H1 (cell line): ENCODE results near the gene MMP24OS. TPM values are rescaled to one million over a fixed set of nuclear protein-coding genes. Genes with fewer than 3 reads are reported as not detected.
"Not testable (repeated sequence)": the region's sequence is repeated elsewhere in the genome, so short reads cannot be mapped to it uniquely, and the experiment has no call there.

Experiments
- CTCF ChIA-PET: fragments of 300-600 bp; sonication (Branson Sonifier 250); formaldehyde crosslinking; loops from one replicate; lab custom pipeline; 2021; ENCODE audit not compliant: partially characterized antibody; lab: Charles Lee
- POLR2A ChIA-PET: fragments of 300-600 bp; sonication (Branson Sonifier 250); formaldehyde crosslinking; loops from one replicate; lab custom pipeline; 2021; ENCODE audit warnings: inconsistent platforms; ENCODE audit not compliant: partially characterized antibody; lab: Charles Lee
- DNase-seq, 2 experiments: peaks; one replicate each; pipeline versions ENCODE4 v3.0.0 to v3.0.0-alpha.2; 2010 to 2022; ENCODE audit warnings: low spot score in 2 of 2, low read depth in 1 of 2, mixed read lengths in 1 of 2
- FAIRE-seq: peaks from 2 replicates; lab custom pipeline; 2011; peaks lifted over from hg19 to GRCh38; lab: Jason Lieb, UNC
- H2AFZ ChIP-seq: 2 replicates; pipeline ENCODE4 v1.8.1; 2012; ENCODE audit warnings: low read length, inconsistent platforms
- H2AK5ac ChIP-seq: 2 replicates; pipeline ENCODE4 v1.6.1; 2013; ENCODE audit warnings: low read depth, low read length
- H2BK120ac ChIP-seq: replicated peaks from 2 replicates; pipeline ENCODE3; 2013; ENCODE audit warnings: low read depth, low read length, inconsistent platforms
- H2BK12ac ChIP-seq: 2 replicates; pipeline ENCODE4 v1.6.1; 2013; ENCODE audit warnings: low read depth, low read length
- H2BK15ac ChIP-seq: 2 replicates; pipeline ENCODE4 v1.6.1; 2013; ENCODE audit warnings: low read length
- H2BK20ac ChIP-seq: 2 replicates; pipeline ENCODE4 v1.6.1; 2013; ENCODE audit warnings: low read length
- H2BK5ac ChIP-seq: 2 replicates; pipeline ENCODE4 v1.6.1; 2013; ENCODE audit warnings: low read depth, low read length
- H3K14ac ChIP-seq: 2 replicates; pipeline ENCODE4 v1.6.1; 2013; ENCODE audit warnings: inconsistent platforms; ENCODE audit not compliant: insufficient read length
- H3K18ac ChIP-seq: 2 replicates; pipeline ENCODE4 v1.6.1; 2013; ENCODE audit warnings: low read length; ENCODE audit errors: extremely low read depth
- H3K23ac ChIP-seq: 2 replicates; pipeline ENCODE4 v1.6.1; 2013; ENCODE audit warnings: inconsistent platforms; ENCODE audit not compliant: insufficient read length
- H3K23me2 ChIP-seq: 2 replicates; pipeline ENCODE4 v1.6.1; 2013; ENCODE audit warnings: low read depth, low read length
- H3K27ac ChIP-seq: 2 replicates; pipeline ENCODE4 v1.6.1; 2011; ENCODE audit warnings: low read depth, low read length, inconsistent platforms
- H3K27me3 ChIP-seq, 4 experiments: replicated peaks in 1 of 4; 1 replicate in 1 of 4; 2 replicates in 3 of 4; pipeline versions ENCODE4 v1.6.1 to v1.8.1; 2011 to 2013; ENCODE audit warnings: low read length in 3 of 4, mild to moderate bottlenecking in 3 of 4, inconsistent platforms in 2 of 4, mixed read lengths in 2 of 4, moderate library complexity in 1 of 4; ENCODE audit not compliant: control insufficient read depth in 3 of 4, insufficient read depth in 3 of 4; ENCODE audit errors: extremely low read depth in 1 of 4
- H3K36me3 ChIP-seq, 4 experiments: 2 replicates each; pipeline versions ENCODE4 v1.6.1 to v1.8.1; 2011 to 2013; ENCODE audit warnings: mild to moderate bottlenecking in 4 of 4, low read length in 3 of 4, moderate library complexity in 2 of 4, control low read depth in 1 of 4, inconsistent platforms in 1 of 4; ENCODE audit not compliant: insufficient read depth in 4 of 4, control insufficient read depth in 2 of 4
- H3K4ac ChIP-seq: replicated peaks from 2 replicates; pipeline ENCODE3; 2013; ENCODE audit warnings: low read length, low read depth, mixed read lengths, inconsistent platforms; ENCODE audit not compliant: insufficient read length
- H3K4me1 ChIP-seq, 4 experiments: replicated peaks in 1 of 4; 1 replicate in 1 of 4; 2 replicates in 3 of 4; pipeline versions ENCODE4 v1.6.1 to v1.8.1; 2011 to 2013; ENCODE audit warnings: low read length in 3 of 4, inconsistent platforms in 2 of 4, mixed read lengths in 1 of 4; ENCODE audit not compliant: insufficient read depth in 4 of 4, control insufficient read depth in 3 of 4
- H3K4me2 ChIP-seq, 2 experiments: 2 replicates each; pipeline versions ENCODE4 v1.6.1 to v1.8.1; 2011 to 2013; ENCODE audit warnings: low read depth in 2 of 2, low read length in 2 of 2, control low read depth in 1 of 2, inconsistent platforms in 1 of 2, mild to moderate bottlenecking in 1 of 2; ENCODE audit not compliant: insufficient read depth in 1 of 2
- H3K4me3 ChIP-seq, 4 experiments: fragments of 200-600, 300-600 bp in 1 of 4; sonication (generic), shearing (Covaris generic), sonication (Bioruptor Twin) in 1 of 4; 2 replicates each; pipeline versions ENCODE4 v1.5.1 to v1.8.1; 2011 to 2016; ENCODE audit warnings: low read length in 4 of 4, low read depth in 3 of 4, control low read depth in 2 of 4, inconsistent platforms in 2 of 4, mild to moderate bottlenecking in 2 of 4, mixed read lengths in 1 of 4, moderate library complexity in 1 of 4; ENCODE audit not compliant: insufficient read depth in 2 of 4; ENCODE audit errors: extremely low read depth in 1 of 4
- H3K56ac ChIP-seq: replicated peaks from 2 replicates; pipeline ENCODE3; 2013; ENCODE audit warnings: low read depth, mild to moderate bottlenecking, mixed read lengths, low read length, inconsistent platforms; ENCODE audit not compliant: insufficient read length
- H3K79me1 ChIP-seq: 2 replicates; pipeline ENCODE4 v1.6.1; 2013; ENCODE audit warnings: low read depth, low read length, control low read depth
- H3K79me2 ChIP-seq, 2 experiments: 2 replicates each; pipeline versions ENCODE4 v1.6.1 to v1.8.1; 2012 to 2013; ENCODE audit warnings: low read length in 2 of 2, mild to moderate bottlenecking in 2 of 2, inconsistent platforms in 1 of 2; ENCODE audit not compliant: insufficient read depth in 2 of 2, control insufficient read depth in 1 of 2
- H3K9ac ChIP-seq, 4 experiments: replicated peaks in 1 of 4; 1 replicate in 1 of 4; 2 replicates in 3 of 4; pipeline versions ENCODE4 v1.6.1 to v1.8.1; 2011 to 2013; ENCODE audit warnings: low read depth in 3 of 4, low read length in 3 of 4, control low read depth in 2 of 4, mild to moderate bottlenecking in 2 of 4, moderate library complexity in 2 of 4, inconsistent platforms in 1 of 4; ENCODE audit errors: extremely low read depth in 1 of 4
- H3K9me3 ChIP-seq, 2 experiments: 2 replicates each; pipeline versions ENCODE4 v1.6.1 to v1.8.1; 2012 to 2013; ENCODE audit warnings: mild to moderate bottlenecking in 2 of 2, moderate library complexity in 2 of 2, control low read depth in 1 of 2, inconsistent platforms in 1 of 2, low read depth in 1 of 2, low read length in 1 of 2, mixed read lengths in 1 of 2; ENCODE audit not compliant: insufficient read depth in 2 of 2
- H4K20me1 ChIP-seq, 2 experiments: replicated peaks in 1 of 2; 2 replicates each; pipeline versions ENCODE3 to v1.8.1; 2011 to 2013; ENCODE audit warnings: inconsistent platforms in 2 of 2, low read length in 2 of 2, mild to moderate bottlenecking in 1 of 2; ENCODE audit not compliant: insufficient read depth in 2 of 2, control insufficient read depth in 1 of 2
- H4K5ac ChIP-seq: 2 replicates; pipeline ENCODE4 v1.6.1; 2013; ENCODE audit warnings: low read length, low read depth, mixed read lengths, inconsistent platforms; ENCODE audit not compliant: insufficient read length
- H4K8ac ChIP-seq: 2 replicates; pipeline ENCODE4 v1.8.0; 2013; ENCODE audit warnings: mild to moderate bottlenecking, moderate library complexity, low read length, inconsistent platforms; ENCODE audit not compliant: insufficient read depth; ENCODE audit errors: extremely low read depth
- H4K91ac ChIP-seq: replicated peaks from 2 replicates; pipeline ENCODE3; 2013; ENCODE audit warnings: low read length, mixed read lengths, inconsistent platforms; ENCODE audit not compliant: insufficient read length
- ATF2 ChIP-seq: IDR thresholded peaks from 2 replicates; pipeline ENCODE4 v1.6.1; 2012; ENCODE audit warnings: low read length, inconsistent platforms
- RFX5 ChIP-seq: IDR thresholded peaks from 2 replicates; pipeline ENCODE4 v1.6.1; 2011; ENCODE audit warnings: low read depth, low read length, improper control_type of control experiment, borderline replicate concordance
- SAP30 ChIP-seq: fragments of 300-600 bp; sonication (generic); IDR thresholded peaks from 2 replicates; pipeline ENCODE4 v1.7.1; 2012; ENCODE audit warnings: low read length, moderate library complexity, mild to moderate bottlenecking, inconsistent platforms; ENCODE audit not compliant: insufficient read depth, insufficient replicate concordance
- SUZ12 ChIP-seq: fragments of 200-600 bp; sonication (generic); IDR thresholded peaks from 2 replicates; pipeline ENCODE4 v1.6.1; 2012; ENCODE audit warnings: mild to moderate bottlenecking, inconsistent platforms, low read length, moderate library complexity, mixed read lengths
- TCF12 ChIP-seq: IDR thresholded peaks from 2 replicates; pipeline ENCODE4 v1.6.1; 2011; ENCODE audit warnings: low read depth, mild to moderate bottlenecking, low read length
- WGBS, 2 experiments: shearing (Covaris generic) in 1 of 2; methylation state at CpG; one replicate each; pipeline versions ENCODE4 v1.1.6 to v1.1.7; 2013 to 2015; ENCODE audit warnings: low lambda C conversion rate in 2 of 2, mixed read lengths in 2 of 2, inconsistent platforms in 1 of 2, low coverage in 1 of 2, missing lambda C conversion rate in 1 of 2; ENCODE audit not compliant: insufficient replicate concordance in 2 of 2, insufficient coverage in 1 of 2, insufficient read length in 1 of 2; ENCODE audit errors: extremely low coverage in 1 of 2, missing lambda C conversion rate in 1 of 2; 5-methylcytosine and 5-hydroxymethylcytosine counted together
- polyA plus RNA-seq, 7 experiments: library from polyadenylated mRNA; depleted of rRNA in 3 of 7; stranded (reverse) in 5 of 7; unstranded in 2 of 7; fragments of >200 nt in 5 of 7; fragments of 200-250 nt in 2 of 7; gene quantifications; 1 replicate in 5 of 7; 2 replicates in 1 of 7; 4 replicates in 1 of 7; pipeline versions ENCODE4 v1.2.1 to v1.2.3, GENCODE V29; 2011 to 2013; ENCODE audit warnings: missing spikeins in 2 of 7, mixed read lengths in 2 of 7
- total RNA-seq: library from RNA; stranded (reverse); fragmentation: NEBNext Ultra II Directional; extraction: Animal tissue kit (Norgen Biotek cat#: 25700); gene quantifications from 2 replicates; pipeline ENCODE4 v1.2.1, GENCODE V29; 2021

MMP24OS gene
- total and polyA plus RNA-seq, 2 of the 8 experiments (the other 6 are each of a cell fraction or from before 2014, with no cell fraction given): 19.0 to 21.3 TPM

GRCh38 chr20:35253010-35253409 lies 24.9 kb downstream of the MMP24OS start (continued):
- TF ChIP-seq ATF2 (no peak), SAP30 (no peak), TCF12 (no peak), SUZ12 (no peak), RFX5 (no peak)

GRCh38 chr20:35252598-35252997 lies 25.3 kb downstream of the MMP24OS start:
- peaks cover 0 to 24% (median 0%) of the 10 kb centered on the region in 4 experiments; a peak in 2 of 8 replicates for H3K36me3 ChIP-seq
- not testable (repeated sequence) for H2BK120ac ChIP-seq, H3K9ac ChIP-seq, H2BK20ac ChIP-seq, H3K79me1 ChIP-seq, H3K79me2 ChIP-seq, H3K27me3 ChIP-seq, H4K8ac ChIP-seq, FAIRE-seq, H4K91ac ChIP-seq, H3K4ac ChIP-seq, H3K27ac ChIP-seq, H3K4me3 ChIP-seq, H4K5ac ChIP-seq, H3K14ac ChIP-seq, H3K56ac ChIP-seq, H3K9me3 ChIP-seq, H2BK5ac ChIP-seq, H3K23ac ChIP-seq, H2BK12ac ChIP-seq, H2AK5ac ChIP-seq, H3K23me2 ChIP-seq, H4K20me1 ChIP-seq, H3K18ac ChIP-seq, H3K4me2 ChIP-seq, H3K4me1 ChIP-seq, H2BK15ac ChIP-seq, H2AFZ ChIP-seq, DNase-seq
- ChIA-PET POLR2A (interaction anchor here (0.6 to 7.5 kb wide), 4 partner anchors 8 to 265 kb away, joined by 3 to 52 read pairs (median 10); no protein-coding TSS in a partner anchor), CTCF (interaction anchor here (1.5 kb wide), 1 partner anchor 11 kb away, joined by 3 read pairs; no protein-coding TSS in a partner anchor)
- 73% methylated on average over 1 of the region's 2 CpGs; no CpG with 5 or more reads in 1 of the 2 experiments for WGBS, 2 experiments
